HCT116 (cell line): ENCODE data around the gene PBX3. TPM values are rescaled to one million over a fixed set of nuclear protein-coding genes. Genes with fewer than 3 reads are reported as not detected.

Source experiments
- ATAC-seq: fragments of 200-7000 bp; cut with Tn5 transposase; 2 replicates; pipeline ENCODE4 v1.9.1; 2020; ENCODE audit warnings: mild to moderate bottlenecking, moderate library complexity
- BruUV-seq: library from RNA; stranded (reverse); fragments of 400-500 nt; replicated peaks from 2 replicates; lab custom pipeline; 2021; lab: Mats Ljungman, UMichigan
- CTCF ChIA-PET: fragments of 300-600 bp; sonication (Branson Sonifier 250); formaldehyde crosslinking; loops from one replicate; lab custom pipeline; 2021; ENCODE audit warnings: antibody characterized with exemption; lab: Charles Lee
- POLR2A ChIA-PET: fragments of 300-600, 350-600 bp; sonication (Branson Sonifier 250); formaldehyde crosslinking; loops from one replicate; lab custom pipeline; 2021; ENCODE audit warnings: antibody characterized with exemption; lab: Charles Lee
- RAD21 ChIA-PET, 2 experiments: fragments of 300-600 bp; sonication (Branson Sonifier 250); formaldehyde crosslinking; loops; one replicate each; lab custom pipeline; 2023; ENCODE audit warnings: low total read pairs in 2 of 2; ENCODE audit not compliant: uncharacterized antibody in 2 of 2, unreplicated experiment in 2 of 2, low non-redundant PET in 1 of 2; lab: Charles Lee
- DNase-seq: peaks from one replicate; pipeline ENCODE4 v3.0.0-alpha.2; 2010; ENCODE audit warnings: low read depth, low spot score
- H2AFZ ChIP-seq: fragments of 200-600 bp; shearing (Covaris generic), sonication (generic); 2 replicates; pipeline ENCODE4 v1.6.1; 2017; ENCODE audit warnings: low read depth, mixed run types, mixed read lengths, antibody characterized with exemption, low read length; ENCODE audit not compliant: poor library complexity, severe bottlenecking
- H3K27ac ChIP-seq: 2 replicates; pipeline ENCODE4 v1.5.1; 2012; ENCODE audit warnings: low read depth, low read length
- H3K27me3 ChIP-seq: fragments of 200-600 bp; sonication (generic); 2 replicates; pipeline ENCODE4 v1.6.1; 2016; ENCODE audit warnings: mixed run types, low read length, mixed read lengths; ENCODE audit not compliant: insufficient read depth
- H3K36me3 ChIP-seq, 2 experiments: fragments of 200-500 bp in 1 of 2; fragments of 200-600 bp in 1 of 2; sonication (Bioruptor generic) in 1 of 2; sonication (generic) in 1 of 2; 2 replicates each; pipeline versions ENCODE4 v1.5.1 to v1.6.1; 2014 to 2016; ENCODE audit warnings: low read length in 2 of 2, inconsistent platforms in 1 of 2, mixed read lengths in 1 of 2, mixed run types in 1 of 2; ENCODE audit not compliant: insufficient read depth in 2 of 2, control insufficient read depth in 1 of 2
- H3K4me1 ChIP-seq, 2 experiments: fragments of 200-600 bp in 1 of 2; sonication (generic) in 1 of 2; 2 replicates each; pipeline versions ENCODE4 v1.5.1 to v1.6.1; 2012 to 2017; ENCODE audit warnings: low read length in 2 of 2, inconsistent platforms in 1 of 2, mild to moderate bottlenecking in 1 of 2, mixed read lengths in 1 of 2, mixed run types in 1 of 2, moderate library complexity in 1 of 2; ENCODE audit not compliant: insufficient read depth in 2 of 2, control insufficient read depth in 1 of 2
- H3K4me2 ChIP-seq: fragments of 200-600 bp; sonication (generic); 2 replicates; pipeline ENCODE4 v1.6.1; 2017; ENCODE audit warnings: mixed run types, low read length, mixed read lengths
- H3K4me3 ChIP-seq, 2 experiments: fragments of 200-600 bp in 1 of 2; sonication (generic) in 1 of 2; replicated peaks in 1 of 2; 2 replicates each; pipeline ENCODE4 v1.5.1; 2011 to 2016; ENCODE audit warnings: low read length in 2 of 2, control low read depth in 1 of 2, low read depth in 1 of 2, mild to moderate bottlenecking in 1 of 2, mixed read lengths in 1 of 2, mixed run types in 1 of 2
- H3K79me2 ChIP-seq: fragments of 200-600 bp; sonication (generic); 2 replicates; pipeline ENCODE4 v1.6.1; 2017; ENCODE audit warnings: mild to moderate bottlenecking, mixed run types, low read length, moderate library complexity, mixed read lengths; ENCODE audit not compliant: insufficient read depth
- H3K9ac ChIP-seq: fragments of 200-600 bp; sonication (generic); 2 replicates; pipeline ENCODE4 v1.6.1; 2016; ENCODE audit warnings: low read length, mixed read lengths
- H3K9me2 ChIP-seq: fragments of 200-600 bp; sonication (generic), shearing (Covaris generic); 2 replicates; pipeline ENCODE4 v1.6.1; 2017; ENCODE audit warnings: mixed run types, mild to moderate bottlenecking, moderate library complexity; ENCODE audit not compliant: insufficient read depth
- H3K9me3 ChIP-seq, 2 experiments: fragments of 200-500 bp in 1 of 2; fragments of 200-600 bp in 1 of 2; sonication (Bioruptor generic) in 1 of 2; sonication (generic) in 1 of 2; 2 replicates each; pipeline ENCODE4 v1.6.1; 2014 to 2017; ENCODE audit warnings: low read length in 2 of 2, mixed read lengths in 2 of 2, inconsistent platforms in 1 of 2, low read depth in 1 of 2, mild to moderate bottlenecking in 1 of 2, mixed run types in 1 of 2, moderate library complexity in 1 of 2; ENCODE audit not compliant: control insufficient read depth in 1 of 2, insufficient read depth in 1 of 2
- H4K20me1 ChIP-seq: fragments of 200-600 bp; sonication (generic), shearing (Covaris generic); 2 replicates; pipeline ENCODE4 v1.6.1; 2017; ENCODE audit warnings: mixed run types, mild to moderate bottlenecking, moderate library complexity; ENCODE audit not compliant: insufficient read depth
- EZH2phosphoT487 ChIP-seq: fragments of 200-600 bp; IDR thresholded peaks from 2 replicates; pipeline ENCODE4 v1.6.1; 2018; ENCODE audit warnings: antibody characterized with exemption, borderline replicate concordance
- FOSL1 ChIP-seq: IDR thresholded peaks from 2 replicates; pipeline ENCODE4 v1.6.1; 2012; ENCODE audit warnings: low read depth
- REST ChIP-seq: IDR thresholded peaks from 2 replicates; pipeline ENCODE4 v1.6.1; 2012; ENCODE audit warnings: low read depth
- ZBTB33 ChIP-seq: IDR thresholded peaks from 2 replicates; pipeline ENCODE4 v1.6.1; 2011; ENCODE audit warnings: mild to moderate bottlenecking, low read length, moderate library complexity; ENCODE audit not compliant: insufficient replicate concordance; ENCODE audit errors: extremely low read depth
- ZNF274 ChIP-seq: fragments of 200-500 bp; sonication (Bioruptor generic); IDR thresholded peaks from 2 replicates; pipeline ENCODE4 v1.6.1; 2014; ENCODE audit warnings: mild to moderate bottlenecking, low read depth, low read length, inconsistent platforms
- intact Hi-C: fragments of 100-400 bp; cut with micrococcal nuclease; formaldehyde crosslinking; loops from 2 replicates; pipeline ENCODE4 v1.10.0; 2022
- total RNA-seq: library from RNA; stranded (reverse); gene quantifications from one replicate; pipeline ENCODE4 v1.2.1, GENCODE V29; 2021; ENCODE audit not compliant: unreplicated experiment

The PBX3 gene
- total RNA-seq, 1 experiment from 2014 or later = 13.5 TPM

GRCh38 chr9:125767349-125767748, 20.2 kb downstream of the PBX3 start:
- Histone ChIP-seq H3K4me2 (no peak overlapping the region), H3K4me3 (no peak overlapping the region), H3K9me2 (no peaks in the 10 kb centered on the region), H3K36me3 (no peaks in the 10 kb centered on the region), H2AFZ (no peak overlapping the region), H3K27ac (no peak overlapping the region), H3K27me3 (no peaks in the 10 kb centered on the region), H3K9ac (no peak overlapping the region), H3K4me1 (0 out of 4 replicates have a peak, but pooled peaks cover 0 to 4% of the 10 kb centered on the region in 2 experiments), H4K20me1 (no peaks in the 10 kb centered on the region), H3K9me3 (no peaks in the 10 kb centered on the region), H3K79me2 (no peaks in the 10 kb centered on the region)
- RAD21 ChIA-PET = no interaction called here
- POLR2A ChIA-PET = no interaction called here
- ATAC-seq = no peak
- CTCF ChIA-PET = no interaction called here
- intact Hi-C loops = no loop called here
- BruUV-seq = no TSS peak
- TF ChIP-seq FOSL1 = no peak
- TF ChIP-seq EZH2phosphoT487 = no peak
- TF ChIP-seq REST = no peak
- no peak for TF ChIP-seq ZNF274
- no peak for TF ChIP-seq ZBTB33
- no peak for DNase-seq
